ENCODE results near the gene CYP11A1. TPM values are rescaled to one million over a fixed set of nuclear protein-coding genes. Genes with fewer than 3 reads are reported as not detected.

The CYP11A1 gene
- 0.55 TPM for polyA plus RNA-seq
- long read RNA-seq, donor 1: 0 reads
- long read RNA-seq, donor 2: 0 reads
- long read RNA-seq, donor 3: 0 reads
- long read RNA-seq, donor 4: 0 reads
- long read RNA-seq, donor 5: 0 reads
- long read RNA-seq, donor 6: 0 reads
- long read RNA-seq, donor 7, partial matches to known transcripts: 0 of 1 reads
- long read RNA-seq, donor 7, other reads (novel, unspliced or antisense): 0 of 1 reads
- long read RNA-seq, donor 8, partial matches to known transcripts: 0 of 3 reads
- long read RNA-seq, donor 8, other reads (novel, unspliced or antisense): 0 of 3 reads
- long read RNA-seq, donor 9: 0 reads
- long read RNA-seq, donor 10: 0 reads
- long read RNA-seq, donor 11: 0 reads

DNA sequence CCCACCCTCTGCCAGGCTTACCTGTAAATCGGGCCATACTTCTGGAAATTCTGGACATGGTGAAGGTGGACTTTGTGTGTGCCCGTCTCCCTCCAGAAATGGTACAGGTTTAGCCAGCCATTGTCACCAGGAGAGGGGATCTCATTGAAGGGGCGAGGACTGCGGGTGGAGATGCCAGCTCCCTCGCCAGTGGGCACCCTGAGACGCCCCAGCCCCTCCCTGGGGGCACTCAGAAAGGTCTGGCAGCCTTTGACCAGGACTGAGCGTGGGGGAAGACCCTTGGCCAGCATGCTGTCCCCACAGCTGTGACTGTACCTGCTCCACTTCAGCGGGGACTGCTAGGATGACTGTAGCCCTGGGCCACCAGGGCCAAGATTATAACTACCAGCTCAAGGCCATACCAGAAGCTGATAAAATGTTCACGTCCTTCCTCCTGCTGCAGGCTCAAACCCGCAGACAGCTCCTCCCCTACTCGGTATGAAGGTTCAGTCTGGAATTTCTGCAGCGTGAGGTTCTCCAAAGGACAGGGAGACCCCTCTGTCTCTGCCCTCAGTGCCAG lies at the start of gene CYP11A1:
Gene CYP11A1, minus strand, starts transcription at position 351 of the 559 bp plus-strand sequence. Its CDS starts 61 bp downstream, at position 290.
- Histone ChIP-seq H3K36me3 (ENCODE audit: control insufficient read depth, insufficient read depth, low read length) (no peaks in the 10 kb centered on the region), H3K27me3 (ENCODE audit: control insufficient read depth, insufficient read depth, low read length) (peaks cover 44% of the 10 kb centered on the region), H3K9me3 (ENCODE audit: control insufficient read depth, low read depth, low read length) (no peaks in the 10 kb centered on the region), H3K4me3 (ENCODE audit: low read length) (no peak within 1 kb of the TSS), H3K4me1 (ENCODE audit: control insufficient read depth, insufficient read depth, low read length) (no peaks in the 10 kb centered on the region), H3K27ac (ENCODE audit: low read length) (no peak within 1 kb of the TSS)
- WGBS (ENCODE audit: insufficient coverage, low lambda C conversion rate): no CpG with 5 or more reads among the region's 12 CpGs
- DNase-seq: no peak

DNA sequence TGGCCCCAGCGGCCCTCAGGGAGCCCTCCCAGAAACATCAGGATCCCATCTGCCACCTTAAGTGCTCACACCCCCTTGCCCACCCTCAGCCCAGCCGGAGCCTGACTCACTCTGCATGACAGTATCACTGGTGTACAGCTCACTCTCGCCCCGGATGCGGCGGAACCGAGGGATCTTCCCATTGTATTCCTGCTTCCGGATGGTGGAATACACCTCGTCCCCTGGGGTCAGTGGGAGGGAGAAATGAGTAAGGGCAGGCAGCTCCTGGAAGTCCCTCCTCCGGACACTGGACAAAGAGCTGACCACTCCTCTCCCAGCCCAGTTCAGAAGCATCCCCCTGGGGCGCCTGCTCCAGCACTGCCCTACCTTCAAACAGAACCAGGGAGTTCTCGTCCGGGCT lies 49.8 kb upstream of the CYP11A1 start:
- no CpG with 5 or more reads among the region's 13 CpGs for WGBS (ENCODE audit: insufficient coverage, low lambda C conversion rate)
- DNase-seq: no peak

GRCh38 chr15:74415966-74416916 lies 48.8 kb upstream of the CYP11A1 start:
- Histone ChIP-seq H3K4me1 (ENCODE audit: control insufficient read depth, insufficient read depth, low read length) (no peaks in the 10 kb centered on the region), H3K36me3 (ENCODE audit: control insufficient read depth, insufficient read depth, low read length) (no peaks in the 10 kb centered on the region), H3K9me3 (ENCODE audit: control insufficient read depth, low read depth, low read length) (no peaks in the 10 kb centered on the region), H3K27ac (ENCODE audit: low read length) (no peak overlapping the region), H3K27me3 (ENCODE audit: control insufficient read depth, insufficient read depth, low read length) (no peaks in the 10 kb centered on the region), H3K4me3 (ENCODE audit: low read length) (no peak overlapping the region)
- no peak for DNase-seq
- WGBS (ENCODE audit: insufficient coverage, low lambda C conversion rate): no CpG with 5 or more reads among the region's 19 CpGs

More for the DNA sequence above, 49.8 kb upstream of the CYP11A1 start:
- Histone ChIP-seq H3K4me3 (ENCODE audit: low read length) (no peak overlapping the region), H3K36me3 (ENCODE audit: control insufficient read depth, insufficient read depth, low read length) (no peaks in the 10 kb centered on the region), H3K27ac (ENCODE audit: low read length) (no peak overlapping the region), H3K9me3 (ENCODE audit: control insufficient read depth, low read depth, low read length) (no peaks in the 10 kb centered on the region), H3K27me3 (ENCODE audit: control insufficient read depth, insufficient read depth, low read length) (no peaks in the 10 kb centered on the region), H3K4me1 (ENCODE audit: control insufficient read depth, insufficient read depth, low read length) (no peaks in the 10 kb centered on the region)

DNA sequence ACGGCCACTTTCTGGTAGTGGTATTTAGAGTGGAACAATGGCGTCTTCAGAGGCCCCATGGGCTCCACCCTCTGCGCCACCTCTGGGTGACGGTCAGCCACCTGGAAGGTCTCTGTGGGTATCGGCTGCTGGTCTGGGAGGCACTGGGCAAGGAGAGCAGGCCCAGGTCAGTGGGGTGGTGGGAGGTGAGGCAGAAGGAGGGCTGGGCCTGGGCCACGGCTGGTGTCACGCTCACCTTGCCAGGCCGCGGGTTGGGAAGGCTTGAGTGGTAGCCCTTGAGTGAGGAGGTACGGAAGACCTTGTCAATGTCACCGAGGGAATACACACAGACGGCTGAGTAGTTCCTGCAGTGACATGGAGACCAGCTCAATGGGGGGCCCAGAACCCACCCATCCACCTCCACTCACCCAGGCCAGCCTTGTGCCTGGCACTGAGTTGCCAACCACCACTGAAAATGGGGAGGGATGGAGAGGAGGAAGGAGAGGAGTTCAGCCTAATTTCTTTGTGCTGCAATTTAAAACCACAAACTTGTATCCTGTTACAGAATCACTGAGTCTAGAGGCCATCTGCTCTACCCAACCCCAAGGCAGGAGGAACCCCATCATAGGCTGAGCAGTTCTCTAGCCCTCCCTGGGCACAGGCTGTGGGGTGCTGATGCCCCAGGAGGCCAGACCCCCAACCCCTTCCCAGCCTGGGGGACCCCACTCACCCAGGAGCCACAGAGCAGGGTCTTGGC lies 47.3 kb upstream of the CYP11A1 start:
- Histone ChIP-seq H3K27ac (ENCODE audit: low read length) (no peak overlapping the region), H3K4me3 (ENCODE audit: low read length) (no peak overlapping the region), H3K27me3 (ENCODE audit: control insufficient read depth, insufficient read depth, low read length) (no peaks in the 10 kb centered on the region), H3K9me3 (ENCODE audit: control insufficient read depth, low read depth, low read length) (no peaks in the 10 kb centered on the region), H3K4me1 (ENCODE audit: control insufficient read depth, insufficient read depth, low read length) (no peaks in the 10 kb centered on the region), H3K36me3 (ENCODE audit: control insufficient read depth, insufficient read depth, low read length) (no peaks in the 10 kb centered on the region)
- no peak for DNase-seq
- WGBS (ENCODE audit: insufficient coverage, low lambda C conversion rate): no CpG with 5 or more reads among the region's 12 CpGs

- Histone ChIP-seq H3K36me3 (ENCODE audit: control insufficient read depth, insufficient read depth, low read length) (no peaks in the 10 kb centered on the region), H3K27ac (ENCODE audit: low read length) (no peak overlapping the region), H3K9me3 (ENCODE audit: control insufficient read depth, low read depth, low read length) (no peaks in the 10 kb centered on the region), H3K4me3 (ENCODE audit: low read length) (no peak overlapping the region), H3K27me3 (ENCODE audit: control insufficient read depth, insufficient read depth, low read length) (no peaks in the 10 kb centered on the region), H3K4me1 (ENCODE audit: control insufficient read depth, insufficient read depth, low read length) (no peaks in the 10 kb centered on the region)
- DNase-seq: no peak
- 60% methylated on average over 1 of the region's 5 CpGs for WGBS (ENCODE audit: insufficient coverage, low lambda C conversion rate)
Observed at GRCh38 chr15:74414081-74414580, 46.7 kb upstream of the CYP11A1 start.

DNA sequence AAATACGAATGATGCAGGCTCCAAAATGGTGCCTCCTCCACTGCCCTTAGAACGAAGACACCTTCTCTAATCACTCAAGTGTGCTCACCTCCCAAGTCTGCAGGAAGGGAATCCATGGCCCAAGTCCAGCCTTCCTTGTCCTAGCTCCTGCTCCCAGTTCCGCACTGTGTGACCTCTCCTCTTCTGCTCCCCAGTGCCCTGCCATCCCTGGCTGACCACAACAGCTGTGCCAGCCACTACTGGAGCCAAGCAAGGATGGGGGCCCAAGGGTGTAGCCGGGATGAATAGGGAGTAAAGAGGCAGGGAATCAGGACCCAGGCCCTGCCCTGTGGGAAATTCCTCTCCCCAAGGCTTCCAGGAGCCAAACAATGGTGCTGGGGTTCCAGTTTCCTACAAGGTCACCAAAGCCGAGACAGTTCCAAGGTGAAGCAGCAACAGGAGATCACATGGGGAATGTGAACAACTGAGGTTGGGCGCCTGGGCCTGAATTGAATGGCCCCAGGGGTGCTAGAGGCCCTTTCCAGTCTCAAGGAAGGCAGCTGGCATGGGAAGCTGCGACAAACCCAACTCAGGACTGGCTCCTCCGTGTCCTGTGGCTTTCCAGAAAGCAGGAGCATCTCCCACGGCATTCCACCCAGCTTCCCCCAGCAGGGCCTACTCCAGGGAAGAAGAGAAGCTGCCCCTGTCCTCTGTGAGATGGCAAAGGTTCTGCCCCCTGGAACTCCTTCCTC lies 46.1 kb upstream of the CYP11A1 start:
- Histone ChIP-seq H3K9me3 (ENCODE audit: control insufficient read depth, low read depth, low read length) (no peaks in the 10 kb centered on the region), H3K36me3 (ENCODE audit: control insufficient read depth, insufficient read depth, low read length) (no peaks in the 10 kb centered on the region), H3K4me1 (ENCODE audit: control insufficient read depth, insufficient read depth, low read length) (no peaks in the 10 kb centered on the region), H3K4me3 (ENCODE audit: low read length) (no peak overlapping the region), H3K27me3 (ENCODE audit: control insufficient read depth, insufficient read depth, low read length) (no peaks in the 10 kb centered on the region), H3K27ac (ENCODE audit: low read length) (no peak overlapping the region)
- WGBS (ENCODE audit: insufficient coverage, low lambda C conversion rate): no CpG with 5 or more reads among the region's 9 CpGs
- DNase-seq: no peak

DNA sequence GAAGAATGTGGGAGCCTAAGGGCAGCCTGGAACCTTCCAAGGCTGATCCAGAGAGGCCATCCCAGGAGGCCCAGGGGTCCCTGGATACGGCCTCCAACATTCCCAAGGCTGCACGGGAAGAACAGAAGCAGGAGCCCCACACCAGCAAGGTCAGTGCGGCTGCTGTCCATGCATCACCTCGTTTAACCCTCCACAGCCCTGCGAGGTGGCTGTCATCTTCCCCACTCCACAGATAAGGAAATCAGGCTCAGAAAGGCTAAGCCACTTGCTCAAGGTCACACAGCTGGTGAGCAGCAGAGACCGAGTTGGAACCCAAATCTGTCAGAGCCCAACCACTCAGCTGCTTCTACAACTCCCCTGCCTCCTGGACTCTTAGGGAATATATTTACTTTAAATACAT lies 44.7 kb upstream of the CYP11A1 start:
- no peak overlapping the region for H3K4me3 ChIP-seq (ENCODE audit: low read length)
- no peak overlapping the region for H3K27ac ChIP-seq (ENCODE audit: low read length)
- H3K27me3 ChIP-seq (ENCODE audit: control insufficient read depth, insufficient read depth, low read length): peaks cover 6% of the 10 kb centered on the region
- DNase-seq: no peak
- no CpG with 5 or more reads among the region's 6 CpGs for WGBS (ENCODE audit: insufficient coverage, low lambda C conversion rate)
- no peaks in the 10 kb centered on the region for H3K36me3 ChIP-seq (ENCODE audit: control insufficient read depth, insufficient read depth, low read length)
- H3K9me3 ChIP-seq (ENCODE audit: control insufficient read depth, low read depth, low read length): no peaks in the 10 kb centered on the region
- no peaks in the 10 kb centered on the region for H3K4me1 ChIP-seq (ENCODE audit: control insufficient read depth, insufficient read depth, low read length)

GRCh38 chr15:74411686-74412085 lies 44.2 kb upstream of the CYP11A1 start:
- WGBS (ENCODE audit: insufficient coverage, low lambda C conversion rate): no CpG with 5 or more reads among the region's 12 CpGs
- peaks cover 10% of the 10 kb centered on the region for H3K27me3 ChIP-seq (ENCODE audit: control insufficient read depth, insufficient read depth, low read length)
- H3K36me3 ChIP-seq (ENCODE audit: control insufficient read depth, insufficient read depth, low read length): no peaks in the 10 kb centered on the region
- no peak overlapping the region for H3K27ac ChIP-seq (ENCODE audit: low read length)
- no peaks in the 10 kb centered on the region for H3K9me3 ChIP-seq (ENCODE audit: control insufficient read depth, low read depth, low read length)
- no peak overlapping the region for H3K4me3 ChIP-seq (ENCODE audit: low read length)
- DNase-seq: no peak
- H3K4me1 ChIP-seq (ENCODE audit: control insufficient read depth, insufficient read depth, low read length): no peaks in the 10 kb centered on the region

- H3K36me3 ChIP-seq (ENCODE audit: control insufficient read depth, insufficient read depth, low read length): no peaks in the 10 kb centered on the region
- no peaks in the 10 kb centered on the region for H3K4me1 ChIP-seq (ENCODE audit: control insufficient read depth, insufficient read depth, low read length)
- no peak overlapping the region for H3K4me3 ChIP-seq (ENCODE audit: low read length)
- no peak for DNase-seq
- peaks cover 19% of the 10 kb centered on the region for H3K27me3 ChIP-seq (ENCODE audit: control insufficient read depth, insufficient read depth, low read length)
- H3K27ac ChIP-seq (ENCODE audit: low read length): no peak overlapping the region
- no CpG with 5 or more reads among the region's 18 CpGs for WGBS (ENCODE audit: insufficient coverage, low lambda C conversion rate)
- no peaks in the 10 kb centered on the region for H3K9me3 ChIP-seq (ENCODE audit: control insufficient read depth, low read depth, low read length)
Observed at GRCh38 chr15:74410502-74410901, 43.1 kb upstream of the CYP11A1 start.
